Heart left ventricle (tissue), 13 donors: ENCODE results near the gene SEZ6L2.

Experiments
- POLR2A ChIP-seq, 2 donors: fragments of 450-650 bp; IDR thresholded peaks; one replicate each; pipeline ENCODE4 v1.6.1; 2017; ENCODE audit warnings: antibody characterized with exemption in 2 of 2, mild to moderate bottlenecking in 2 of 2, moderate library complexity in 2 of 2
- TF ChIP-seq, protein P1 (sequence below), 12 donors: fragments of 200-600 bp; sonication (generic) in 4 of 12; IDR thresholded peaks; one replicate each; pipeline versions ENCODE4 v1.5.0 to v1.8.0; 2018 to 2022; ENCODE audit warnings: antibody characterized with exemption in 12 of 12, mild to moderate bottlenecking in 5 of 12
- donor health status: ischemic (EF 13 %, LVEDD 7.1; RV severe dilation, severe dysfunction).
- donor health status: DM: no; HTN: yes; CAD: no.
- donor health status: DM: no; HTN: no; CAD: no.
- donor health status: ischemic (EF 25% LVEDD 6.9; RV normal size, moderate dysfunction).
- donor health status: ischemic (EF 25% LVEDD 5.7; RV mildly dilated, moderate dysfunction).
- donor health status: ischemic (EF 35%, LVEDD 5.7; RV mildly dilated, moderate dysfunction).
- donor health status: nonischemic (EF 11% LVEDD 7.7; RV severe dilation, severe dysfunction).
- donor health status: DM: yes; HTN: yes; CAD: no.
- donor health status: PGD.
- donor health status: ischemic (EF 29% LVEDD 5.4; RV normal size, mild dysfunction).
- donor health status: nonischemic (EF 23%, LVEDD 6.1; RV moderate dilation, normal function).

DNA sequence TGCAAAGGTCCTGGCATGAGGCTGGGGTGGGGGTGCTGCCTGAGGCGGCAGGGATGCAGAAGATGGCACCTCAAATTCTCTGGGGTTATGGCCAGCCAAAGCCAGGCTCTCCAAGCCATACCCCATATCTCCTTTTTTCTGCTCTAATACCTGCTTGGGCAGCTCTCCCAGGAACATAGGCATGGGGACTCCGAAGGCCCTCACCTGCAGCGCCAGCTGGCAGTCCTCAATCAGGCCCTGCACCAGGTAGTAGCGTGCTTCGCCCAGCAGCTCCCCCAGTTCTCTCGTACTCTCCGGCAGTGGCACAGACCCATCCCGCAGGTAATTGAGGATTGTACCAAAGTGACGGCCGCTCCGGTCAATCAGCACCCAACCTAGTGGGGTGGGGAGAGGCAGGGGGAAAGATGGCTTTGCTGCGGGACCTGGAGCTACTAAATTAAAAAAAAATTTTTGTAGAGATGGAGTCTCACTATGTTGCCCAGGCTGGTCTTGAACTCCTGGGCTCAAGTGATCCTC lies 23.7 kb upstream of the SEZ6L2 start:
- TF ChIP-seq, protein P1, sequence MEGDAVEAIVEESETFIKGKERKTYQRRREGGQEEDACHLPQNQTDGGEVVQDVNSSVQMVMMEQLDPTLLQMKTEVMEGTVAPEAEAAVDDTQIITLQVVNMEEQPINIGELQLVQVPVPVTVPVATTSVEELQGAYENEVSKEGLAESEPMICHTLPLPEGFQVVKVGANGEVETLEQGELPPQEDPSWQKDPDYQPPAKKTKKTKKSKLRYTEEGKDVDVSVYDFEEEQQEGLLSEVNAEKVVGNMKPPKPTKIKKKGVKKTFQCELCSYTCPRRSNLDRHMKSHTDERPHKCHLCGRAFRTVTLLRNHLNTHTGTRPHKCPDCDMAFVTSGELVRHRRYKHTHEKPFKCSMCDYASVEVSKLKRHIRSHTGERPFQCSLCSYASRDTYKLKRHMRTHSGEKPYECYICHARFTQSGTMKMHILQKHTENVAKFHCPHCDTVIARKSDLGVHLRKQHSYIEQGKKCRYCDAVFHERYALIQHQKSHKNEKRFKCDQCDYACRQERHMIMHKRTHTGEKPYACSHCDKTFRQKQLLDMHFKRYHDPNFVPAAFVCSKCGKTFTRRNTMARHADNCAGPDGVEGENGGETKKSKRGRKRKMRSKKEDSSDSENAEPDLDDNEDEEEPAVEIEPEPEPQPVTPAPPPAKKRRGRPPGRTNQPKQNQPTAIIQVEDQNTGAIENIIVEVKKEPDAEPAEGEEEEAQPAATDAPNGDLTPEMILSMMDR (IDR thresholded peaks at IDR 0.05), result no peak
- no peak for TF ChIP-seq POLR2A (IDR thresholded peaks at IDR 0.05)
